OCI-LY1 (cell line): ENCODE results near the gene OSR1.

ENCODE experiments used
- CTCF ChIP-seq: fragments of 200-600 bp; sonication (generic), shearing (Covaris generic); IDR thresholded peaks from 2 replicates; pipeline ENCODE4 v1.5.1; 2017; ENCODE audit warnings: mild to moderate bottlenecking, antibody characterized with exemption, low read length, moderate library complexity, mixed read lengths
- EZH2 ChIP-seq: fragments of 200-600 bp; sonication (generic), shearing (Covaris generic); IDR thresholded peaks from 2 replicates; pipeline ENCODE4 v1.8.0; 2017; ENCODE audit warnings: borderline replicate concordance, mixed run types, mild to moderate bottlenecking, antibody characterized with exemption, low read length, moderate library complexity, mixed read lengths

- TF ChIP-seq CTCF (no peak), EZH2 (no peak)
Measured at GRCh38 chr2:19380532-19380931, 22.1 kb upstream of the OSR1 start.
